Measurements from ENCODE around the gene EVC2.

EVC2 gene

GRCh38 chr4:5562476-5562875 is 145.9 kb downstream of the EVC2 start:
- no peak for DNase-seq (ENCODE audit: low spot score)

DNA sequence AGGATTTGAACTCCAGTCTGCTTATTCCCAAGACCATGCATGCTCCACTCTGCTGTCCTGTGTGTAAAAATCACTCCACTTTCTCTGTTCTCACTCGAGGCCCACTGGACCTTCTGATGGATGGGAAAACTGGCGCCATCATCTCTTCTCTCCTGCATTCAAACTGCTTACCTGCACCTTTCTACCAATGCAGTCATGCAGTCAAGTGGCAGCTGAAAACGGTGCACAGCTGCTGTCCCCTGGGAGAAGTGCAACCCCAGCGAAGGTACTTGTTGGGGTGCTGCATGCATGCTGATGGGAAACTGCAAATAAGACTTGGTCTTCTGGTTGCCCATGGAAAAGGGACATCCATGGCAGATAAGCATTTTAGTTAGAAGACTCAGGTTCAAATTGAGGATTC is 147.1 kb downstream of the EVC2 start:
- no peak for DNase-seq (ENCODE audit: low spot score)

- no peak for DNase-seq (ENCODE audit: low spot score)
Observed at GRCh38 chr4:5558502-5558901, 149.9 kb downstream of the EVC2 start.

- no peak for DNase-seq (ENCODE audit: low spot score)
Observed at GRCh38 chr4:5554376-5554775, 154.0 kb downstream of the EVC2 start.

DNA sequence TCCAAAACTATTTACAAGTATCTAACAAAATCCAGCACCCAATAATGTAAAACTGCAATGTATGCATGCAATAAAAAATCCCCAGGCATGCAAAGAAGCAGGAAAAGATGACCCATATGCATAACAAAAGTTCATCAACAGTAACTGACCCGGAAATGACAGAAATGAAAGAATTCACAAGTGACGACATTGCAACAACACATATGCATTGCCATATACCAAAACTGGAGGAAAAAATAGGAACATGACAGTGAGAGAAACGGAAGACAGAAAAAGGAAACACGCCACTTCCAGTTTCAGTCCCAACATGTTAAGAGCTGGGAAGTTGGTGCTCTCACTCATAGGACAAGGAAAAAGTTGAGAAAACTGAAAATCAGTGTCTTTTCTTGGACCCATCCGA is 154.6 kb downstream of the EVC2 start:
- no peak for DNase-seq (ENCODE audit: low spot score)

DNA sequence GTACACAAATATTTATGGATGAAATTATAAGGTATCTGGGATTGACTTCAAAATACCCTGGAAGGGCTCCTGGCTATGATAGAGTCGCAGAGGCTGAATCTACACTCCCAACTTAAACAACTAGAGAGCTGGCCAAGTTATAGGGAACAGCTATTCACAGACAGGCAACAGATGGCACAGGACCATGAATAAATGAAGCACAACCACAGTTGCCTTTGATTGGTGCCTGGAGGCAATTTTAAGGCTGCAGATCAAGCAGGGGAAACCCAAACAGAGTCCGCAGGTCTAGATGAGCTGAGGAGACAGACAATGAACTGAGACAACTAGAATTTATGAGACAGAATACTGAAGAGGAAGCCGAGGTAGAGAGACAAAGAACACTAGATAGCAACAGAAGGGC is 155.9 kb downstream of the EVC2 start:
- DNase-seq (ENCODE audit: low spot score), result no peak

DNA sequence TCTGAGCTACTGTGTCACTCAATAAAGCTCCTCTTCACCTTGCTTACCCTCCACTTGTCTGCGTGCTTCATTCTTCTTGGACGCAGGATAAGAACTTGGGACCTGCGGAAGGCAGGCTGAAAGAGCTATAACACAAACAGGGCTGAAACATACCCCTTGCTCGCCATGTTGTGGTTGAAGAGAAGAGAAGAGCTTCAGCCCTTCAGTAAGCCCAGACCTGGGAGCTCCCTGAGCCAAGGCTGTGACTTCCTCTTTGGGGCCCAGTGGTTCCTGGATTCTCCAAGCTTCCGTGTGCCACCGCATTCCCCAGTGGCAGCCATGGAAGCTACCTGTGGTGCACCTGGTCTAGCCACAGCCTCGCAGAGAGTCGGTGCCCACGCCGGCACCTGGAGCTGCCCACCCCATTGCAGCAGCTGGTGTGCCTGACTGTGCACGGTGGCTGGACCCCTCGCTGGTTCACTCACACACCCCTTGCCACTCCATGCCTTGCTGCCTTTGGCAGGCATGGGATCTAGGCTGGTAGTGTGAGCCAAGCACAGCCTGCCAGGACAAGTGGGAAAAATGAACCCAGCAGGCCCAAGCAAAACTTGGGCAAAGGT is 160.6 kb downstream of the EVC2 start:
- no peak for DNase-seq (ENCODE audit: low spot score)

GRCh38 chr4:5545271-5545670 is 163.1 kb downstream of the EVC2 start:
- no peak for DNase-seq (ENCODE audit: low spot score)

DNA sequence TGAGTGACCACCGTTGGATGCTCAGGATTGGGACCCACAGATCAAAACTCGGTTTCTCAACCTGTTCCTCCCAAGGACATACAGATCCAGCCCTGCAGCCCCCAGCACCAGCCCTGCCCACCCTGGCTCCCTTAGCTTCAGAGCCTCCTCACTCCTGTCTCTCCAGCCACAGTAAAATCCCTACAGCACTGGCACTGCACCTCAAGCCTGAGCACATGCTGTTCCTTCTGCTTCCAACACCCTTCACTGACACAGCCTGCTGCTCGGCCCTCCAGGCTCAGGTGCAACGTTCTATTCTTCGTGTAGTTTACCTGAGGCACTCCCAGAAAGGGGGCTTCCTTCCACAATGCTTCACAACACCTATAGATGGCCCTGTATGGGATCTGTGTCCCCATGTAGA is 163.6 kb downstream of the EVC2 start:
- no peak for DNase-seq (ENCODE audit: low spot score)

GRCh38 chr4:5543681-5544080 is 164.7 kb downstream of the EVC2 start:
- DNase-seq (ENCODE audit: low spot score), result no peak

GRCh38 chr4:5541169-5541568 is 167.2 kb downstream of the EVC2 start:
- DNase-seq (ENCODE audit: low spot score), result no peak

GRCh38 chr4:5539584-5539983 is 168.8 kb downstream of the EVC2 start:
- no peak for DNase-seq (ENCODE audit: low spot score)

GRCh38 chr4:5532100-5532499 is 176.3 kb downstream of the EVC2 start:
- no peak for DNase-seq (ENCODE audit: low spot score)

DNA sequence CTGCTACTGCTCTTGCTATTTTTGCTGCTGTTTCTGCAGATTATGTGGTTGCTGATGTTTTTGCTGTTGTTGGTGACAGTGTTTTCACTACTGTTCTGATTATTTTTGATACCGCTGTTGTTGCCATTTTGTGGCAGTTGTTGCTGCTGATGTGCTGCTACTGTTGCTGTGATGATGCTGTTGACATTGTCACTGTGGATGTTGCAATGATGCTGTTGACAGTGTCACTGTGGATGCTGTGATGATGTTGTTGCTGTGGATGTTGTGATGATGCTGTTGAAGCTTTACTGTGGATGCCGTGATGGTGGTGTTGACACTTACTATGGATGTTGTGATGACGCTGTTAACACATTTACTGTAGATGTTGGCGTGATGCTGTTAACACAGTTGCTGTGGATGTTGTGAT is 180.3 kb downstream of the EVC2 start:
- DNase-seq (ENCODE audit: low spot score), result no peak

DNA sequence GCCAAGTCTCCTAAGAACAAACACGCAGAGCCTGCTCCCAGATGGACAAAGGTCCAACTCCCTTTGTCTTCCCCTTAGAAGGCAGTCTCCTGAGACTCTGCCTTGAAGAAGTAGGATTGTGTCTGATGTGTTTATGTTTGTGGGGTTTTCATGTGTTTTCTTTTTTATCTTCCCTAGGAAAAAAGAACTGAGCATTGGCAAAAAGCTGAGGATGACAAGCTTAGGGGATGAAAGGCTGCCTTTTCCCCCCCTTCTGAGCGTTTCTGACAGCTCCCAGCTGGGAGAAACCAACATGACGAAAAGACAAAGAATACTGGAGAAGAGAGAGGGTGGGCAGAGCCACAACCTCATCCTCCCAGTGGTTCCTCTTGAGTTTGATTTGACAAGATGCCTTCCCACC is 181.1 kb downstream of the EVC2 start:
- DNase-seq (ENCODE audit: low spot score), result no peak

DNA sequence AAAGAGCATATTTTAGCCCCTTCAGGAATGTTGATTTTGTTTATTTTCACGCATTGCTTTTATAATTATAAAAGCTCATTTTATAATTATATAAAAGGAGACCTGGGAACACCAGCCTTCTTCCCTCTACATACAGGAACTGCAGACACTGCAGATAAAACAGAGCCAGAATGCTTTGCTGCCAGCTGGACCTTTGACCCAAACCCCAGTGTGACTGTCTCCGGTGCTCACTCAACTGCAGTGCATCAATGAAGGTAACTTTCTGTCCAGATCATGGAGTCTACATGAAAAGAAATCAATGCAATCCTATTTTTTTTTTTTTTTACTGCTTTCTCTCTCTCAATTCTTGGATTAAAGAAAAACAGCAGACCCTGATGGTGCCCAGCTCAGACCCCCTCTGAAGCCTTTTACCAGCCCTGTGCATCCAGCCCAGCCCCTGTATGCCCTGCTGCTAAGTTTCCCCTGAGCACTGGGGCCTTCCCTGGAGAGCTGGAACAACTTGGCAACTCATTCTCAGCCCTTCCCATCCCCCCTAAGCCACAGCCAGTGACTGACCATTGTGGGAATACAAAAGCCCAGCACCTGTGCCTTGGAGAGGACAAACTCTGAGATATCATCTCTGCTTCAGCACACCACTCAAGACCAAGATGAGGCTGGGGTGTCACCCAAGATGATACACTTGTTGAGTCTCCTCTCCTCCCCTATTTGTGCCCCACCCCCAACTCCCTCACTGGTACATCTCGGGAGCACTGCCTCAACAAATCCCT is 182.1 kb downstream of the EVC2 start:
- no peak for DNase-seq (ENCODE audit: low spot score)

- DNase-seq (ENCODE audit: low spot score), result no peak
Observed at GRCh38 chr4:5524446-5525299, 183.7 kb downstream of the EVC2 start.

- no peak for DNase-seq (ENCODE audit: low spot score)
Observed at GRCh38 chr4:5517372-5517771, 191.0 kb downstream of the EVC2 start.

DNA sequence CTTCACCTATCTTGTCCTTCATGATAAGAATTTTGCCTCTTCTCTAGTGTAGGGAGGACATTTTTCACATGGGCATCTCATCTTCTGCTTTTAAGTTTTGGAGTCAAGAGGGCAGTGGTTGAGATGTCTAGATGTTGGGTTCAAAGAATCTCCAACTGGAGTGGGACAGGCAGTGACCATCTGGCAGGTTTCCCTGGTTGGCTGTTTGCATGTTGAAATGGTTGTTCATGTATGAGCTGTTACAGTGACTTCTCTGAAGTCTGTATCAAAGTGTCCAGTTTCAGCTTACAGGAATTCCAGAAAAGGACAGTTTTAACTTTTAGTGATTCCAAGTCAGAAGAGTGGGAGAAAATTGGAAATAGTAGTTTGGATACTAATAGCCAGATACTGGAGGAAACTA is 192.7 kb downstream of the EVC2 start:
- DNase-seq (ENCODE audit: low spot score), result no peak

Measured in SW480 (cell line).